H9 (cell line): ENCODE data around the gene PTTG1. TPM values are rescaled to one million over a fixed set of nuclear protein-coding genes. Genes with fewer than 3 reads are reported as not detected.

Experiments
- DNase-seq: peaks from one replicate; pipeline ENCODE4 v3.0.0-alpha.2; 2017
- H2AFZ ChIP-seq: one replicate; pipeline ENCODE4 v1.6.1; 2013; ENCODE audit warnings: mild to moderate bottlenecking, low read length, control low read depth, moderate library complexity
- H2AK5ac ChIP-seq: 2 replicates; pipeline ENCODE4 v1.6.1; 2013; ENCODE audit warnings: low read length, control low read depth, mixed read lengths; ENCODE audit not compliant: insufficient read length
- H2BK120ac ChIP-seq: one replicate; pipeline ENCODE4 v1.6.1; 2013; ENCODE audit warnings: low read depth, mild to moderate bottlenecking, low read length, control low read depth, inconsistent platforms; ENCODE audit not compliant: poor library complexity, severe bottlenecking
- H2BK12ac ChIP-seq: 2 replicates; pipeline ENCODE4 v1.6.1; 2013; ENCODE audit warnings: low read length, control low read depth, mixed read lengths, low read depth; ENCODE audit not compliant: insufficient read length
- H2BK15ac ChIP-seq: 2 replicates; pipeline ENCODE4 v1.6.1; 2013; ENCODE audit warnings: low read depth, low read length, control low read depth
- H2BK20ac ChIP-seq: one replicate; pipeline ENCODE4 v1.6.1; 2013; ENCODE audit warnings: low read depth, mild to moderate bottlenecking, low read length, control low read depth, inconsistent platforms; ENCODE audit not compliant: poor library complexity, severe bottlenecking
- H2BK5ac ChIP-seq: 2 replicates; pipeline ENCODE4 v1.6.1; 2013; ENCODE audit warnings: low read length, control low read depth, mixed read lengths; ENCODE audit not compliant: insufficient read length
- H3K14ac ChIP-seq: 2 replicates; pipeline ENCODE4 v1.6.1; 2013; ENCODE audit warnings: low read length, control low read depth; ENCODE audit not compliant: insufficient read depth
- H3K18ac ChIP-seq: 2 replicates; pipeline ENCODE4 v1.6.1; 2013; ENCODE audit warnings: low read depth, mild to moderate bottlenecking, mixed read lengths, low read length, control low read depth; ENCODE audit not compliant: insufficient read length
- H3K23ac ChIP-seq: 2 replicates; pipeline ENCODE4 v1.6.1; 2013; ENCODE audit warnings: low read length, control low read depth, mixed read lengths, low read depth; ENCODE audit not compliant: insufficient read length
- H3K23me2 ChIP-seq: 2 replicates; pipeline ENCODE4 v1.6.1; 2013; ENCODE audit warnings: low read depth, mild to moderate bottlenecking, mixed read lengths, low read length, control low read depth; ENCODE audit not compliant: insufficient read length, poor library complexity, severe bottlenecking
- H3K27ac ChIP-seq: 2 replicates; pipeline ENCODE4 v1.5.1; 2013; ENCODE audit warnings: low read length, control low read depth, mixed read lengths, low read depth; ENCODE audit not compliant: insufficient read length
- H3K27me3 ChIP-seq: 2 replicates; pipeline ENCODE4 v1.6.1; 2013; ENCODE audit warnings: low read length, control low read depth, inconsistent platforms; ENCODE audit not compliant: insufficient read depth
- H3K4ac ChIP-seq: 2 replicates; pipeline ENCODE4 v1.6.1; 2013; ENCODE audit warnings: low read depth, mild to moderate bottlenecking, control low read depth, inconsistent platforms, low read length, moderate library complexity
- H3K4me1 ChIP-seq: 2 replicates; pipeline ENCODE4 v1.6.1; 2013; ENCODE audit warnings: low read length, control low read depth, inconsistent platforms; ENCODE audit not compliant: insufficient read depth
- H3K4me2 ChIP-seq: 2 replicates; pipeline ENCODE4 v1.6.1; 2013; ENCODE audit warnings: low read length, control low read depth, mixed read lengths; ENCODE audit not compliant: insufficient read length, insufficient read depth
- H3K56ac ChIP-seq: 2 replicates; pipeline ENCODE4 v1.6.1; 2013; ENCODE audit warnings: low read depth, mild to moderate bottlenecking, mixed read lengths, low read length, control low read depth; ENCODE audit not compliant: insufficient read length
- H3K79me1 ChIP-seq: 2 replicates; pipeline ENCODE4 v1.6.1; 2013; ENCODE audit warnings: low read depth, mild to moderate bottlenecking, moderate library complexity, low read length, control low read depth, inconsistent platforms; ENCODE audit not compliant: insufficient read depth, poor library complexity, severe bottlenecking
- H3K79me2 ChIP-seq: 2 replicates; pipeline ENCODE4 v1.6.1; 2013; ENCODE audit warnings: low read length, control low read depth, inconsistent platforms; ENCODE audit not compliant: insufficient read depth
- H3K9ac ChIP-seq: 2 replicates; pipeline ENCODE4 v1.6.1; 2013; ENCODE audit warnings: low read length, control low read depth, mixed read lengths; ENCODE audit not compliant: insufficient read length; ENCODE audit errors: extremely low read depth
- H3K9me3 ChIP-seq: one replicate; pipeline ENCODE4 v1.6.1; 2013; ENCODE audit warnings: low read depth, low read length, inconsistent platforms; ENCODE audit not compliant: control insufficient read depth
- H3T11ph ChIP-seq: one replicate; pipeline ENCODE4 v1.6.1; 2013; ENCODE audit warnings: mild to moderate bottlenecking, low read length, control low read depth, inconsistent platforms
- H4K20me1 ChIP-seq: one replicate; pipeline ENCODE4 v1.6.1; 2013; ENCODE audit not compliant: control insufficient read depth, insufficient read length, insufficient read depth
- H4K5ac ChIP-seq: 2 replicates; pipeline ENCODE4 v1.6.1; 2013; ENCODE audit warnings: low read depth, mild to moderate bottlenecking, mixed read lengths, low read length, control low read depth; ENCODE audit not compliant: insufficient read length
- H4K8ac ChIP-seq: replicated peaks from 2 replicates; pipeline ENCODE4 v1.6.1; 2013; ENCODE audit warnings: low read length, control low read depth, mixed read lengths, low read depth; ENCODE audit not compliant: insufficient read length
- H4K91ac ChIP-seq: 2 replicates; pipeline ENCODE4 v1.6.1; 2013; ENCODE audit warnings: low read depth, mild to moderate bottlenecking, moderate library complexity, mixed read lengths, low read length, control low read depth; ENCODE audit not compliant: insufficient read length
- H3K27ac Mint-ChIP-seq, 3 experiments: 2 replicates in 2 of 3; 3 replicates in 1 of 3; pipeline ENCODE4 v1.8.0; 2020 to 2021; ENCODE audit warnings: mixed read lengths in 3 of 3, mild to moderate bottlenecking in 1 of 3, moderate library complexity in 1 of 3
- H3K27me3 Mint-ChIP-seq: 2 replicates; pipeline ENCODE4 v1.8.0; 2021; ENCODE audit warnings: low read depth, mild to moderate bottlenecking, moderate library complexity, mixed read lengths
- H3K36me3 Mint-ChIP-seq, 3 experiments: 2 replicates in 2 of 3; 3 replicates in 1 of 3; pipeline ENCODE4 v1.8.0; 2020 to 2021; ENCODE audit warnings: low read depth in 3 of 3, mixed read lengths in 3 of 3; ENCODE audit not compliant: insufficient read depth in 1 of 3
- H3K4me1 Mint-ChIP-seq, 2 experiments: 2 replicates each; pipeline ENCODE4 v1.8.0; 2020; ENCODE audit warnings: mixed read lengths in 2 of 2
- H3K4me3 Mint-ChIP-seq, 2 experiments: 2 replicates in 1 of 2; 3 replicates in 1 of 2; pipeline ENCODE4 v1.8.0; 2020 to 2021; ENCODE audit warnings: mild to moderate bottlenecking in 2 of 2, mixed read lengths in 2 of 2, moderate library complexity in 1 of 2
- H3K9me3 Mint-ChIP-seq, 2 experiments: 2 replicates in 1 of 2; 3 replicates in 1 of 2; pipeline ENCODE4 v1.8.0; 2020; ENCODE audit warnings: mild to moderate bottlenecking in 2 of 2, mixed read lengths in 2 of 2, moderate library complexity in 1 of 2
- CTCF ChIP-seq: fragments of 200-600 bp; sonication (generic); conservative IDR thresholded peaks from 3 replicates; pipeline ENCODE4 v1.8.0; 2021; ENCODE audit warnings: antibody characterized with exemption, mild to moderate bottlenecking
- WGBS: extraction: QIAGEN DNeasy Blood & Tissue Kit; methylation state at CpG from one replicate; pipeline ENCODE4 v1.1.7; 2013; ENCODE audit warnings: missing lambda C conversion rate, low lambda C conversion rate, mixed read lengths; ENCODE audit not compliant: insufficient read length; ENCODE audit errors: extremely low coverage; 5-methylcytosine and 5-hydroxymethylcytosine counted together
- total RNA-seq: library from RNA; stranded (reverse); gene quantifications from 2 replicates; pipeline ENCODE4 v1.2.1, GENCODE V29; 2021

Gene PTTG1
- total RNA-seq, 1 experiment from 2014 or later = 279 TPM

- no peak overlapping the region for H4K8ac ChIP-seq
- Mint-ChIP-seq H3K27ac (no peak overlapping the region), H3K4me1 (peaks cover 40 to 50% of the 10 kb centered on the region in 2 experiments), H3K27me3 (no peaks in the 10 kb centered on the region), H3K9me3 (no peaks in the 10 kb centered on the region), H3K36me3 (peaks cover 34 to 43% (median 43%) of the 10 kb centered on the region in 3 experiments; a peak in 6 of 7 replicates), H3K4me3 (peak overlapping the region; percentile 91 to 92)
- H3K9ac ChIP-seq = peak overlapping the region; percentile 19
- H3K4ac ChIP-seq = no peak overlapping the region
- H2BK15ac ChIP-seq = no peak overlapping the region
- no peak overlapping the region for H2BK120ac ChIP-seq
- TF ChIP-seq CTCF = no peak
- no peak overlapping the region for H3K56ac ChIP-seq
- H2BK12ac ChIP-seq = no peak overlapping the region
- H3K4me2 ChIP-seq = peak overlapping the region; percentile 81
- no peak overlapping the region for H4K91ac ChIP-seq
- H2AFZ ChIP-seq = no peak overlapping the region
- no peak overlapping the region for H3K14ac ChIP-seq
- no peak overlapping the region for H2BK5ac ChIP-seq
- H3K79me2 ChIP-seq = peaks cover 6% of the 10 kb centered on the region; the same call in 1 of the 2 replicates
- H2AK5ac ChIP-seq = no peak overlapping the region
- no peak overlapping the region for H2BK20ac ChIP-seq
- H3K4me1 ChIP-seq = peaks cover 8% of the 10 kb centered on the region; the same call in 1 of the 2 replicates
- no peaks in the 10 kb centered on the region for H3K9me3 ChIP-seq
- no peaks in the 10 kb centered on the region for H3K27me3 ChIP-seq
- H4K5ac ChIP-seq = no peak overlapping the region
- H3K27ac ChIP-seq = no peak overlapping the region
- H3K23me2 ChIP-seq = peaks cover 5% of the 10 kb centered on the region
- whole genome bisulfite sequencing = no CpG with 5 or more reads among the region's 2 CpGs
- H3K18ac ChIP-seq = no peak overlapping the region
- no peak overlapping the region for H3T11ph ChIP-seq
- DNase-seq = no peak
- peaks cover 6% of the 10 kb centered on the region for H3K79me1 ChIP-seq
- H3K23ac ChIP-seq = no peak overlapping the region
- no peaks in the 10 kb centered on the region for H4K20me1 ChIP-seq
Observed at GRCh38 chr5:160423099-160423498, 1.4 kb downstream of the PTTG1 start.
